Measurements from ENCODE around the gene MEIOB.
"Not testable (repeated sequence)": the region's sequence is repeated elsewhere in the genome, so short reads cannot be mapped to it uniquely, and the experiment has no call there.

MEIOB gene

GRCh38 chr16:1907226-1907860, 35.4 kb upstream of the MEIOB start:
- no peak for DNase-seq (ENCODE audit: low read depth)

- no peak for DNase-seq (ENCODE audit: low read depth)
These were observed 34.8 kb upstream of the MEIOB start for GRCh38 chr16:1906846-1907165.

- DNase-seq (ENCODE audit: low read depth): no peak
These were observed 34.3 kb upstream of the MEIOB start for GRCh38 chr16:1906055-1906845.

GRCh38 chr16:1903845-1904840, 32.2 kb upstream of the MEIOB start:
- DNase-seq (ENCODE audit: low read depth): no peak

GRCh38 chr16:1903220-1903574, 31.2 kb upstream of the MEIOB start:
- no peak for DNase-seq (ENCODE audit: low read depth)

GRCh38 chr16:1902547-1903219, 30.7 kb upstream of the MEIOB start:
- DNase-seq (ENCODE audit: low read depth): no peak

- no peak for DNase-seq (ENCODE audit: low read depth)
These were observed 28.4 kb upstream of the MEIOB start for GRCh38 chr16:1900452-1900774.

GRCh38 chr16:1899641-1900451, 27.9 kb upstream of the MEIOB start:
- no peak for DNase-seq (ENCODE audit: low read depth)

GRCh38 chr16:1897692-1898091, 25.7 kb upstream of the MEIOB start:
- not testable (repeated sequence) for DNase-seq (ENCODE audit: low read depth)

GRCh38 chr16:1895949-1896675, 24.1 kb upstream of the MEIOB start:
- DNase-seq (ENCODE audit: low read depth): no peak

GRCh38 chr16:1895068-1895467, 23.1 kb upstream of the MEIOB start:
- DNase-seq (ENCODE audit: low read depth): no peak

GRCh38 chr16:1890708-1891050, 18.7 kb upstream of the MEIOB start:
- DNase-seq (ENCODE audit: low read depth): no peak

GRCh38 chr16:1890024-1890707, 18.2 kb upstream of the MEIOB start:
- DNase-seq (ENCODE audit: low read depth): no peak

- no peak for DNase-seq (ENCODE audit: low read depth)
These were observed 15.9 kb upstream of the MEIOB start for GRCh38 chr16:1887711-1888354.

- DNase-seq (ENCODE audit: low read depth): no peak
These were observed 12.9 kb upstream of the MEIOB start for GRCh38 chr16:1884889-1885288.

GRCh38 chr16:1884155-1884760, 12.3 kb upstream of the MEIOB start:
- DNase-seq (ENCODE audit: low read depth): no peak

GRCh38 chr16:1881172-1881571, 9.2 kb upstream of the MEIOB start:
- DNase-seq (ENCODE audit: low read depth): not testable (repeated sequence)

- DNase-seq (ENCODE audit: low read depth): no peak
These were observed 7.5 kb upstream of the MEIOB start for GRCh38 chr16:1879477-1879876.

- no peak for DNase-seq (ENCODE audit: low read depth)
These were observed 6.3 kb upstream of the MEIOB start for GRCh38 chr16:1878256-1878655.
